GM06990 (cell line): Measurements from ENCODE around the gene MAGI1.

Experiments used
- DNase-seq: peaks from one replicate; pipeline ENCODE4 v3.0.0-alpha.2; 2011; ENCODE audit not compliant: insufficient read length; ENCODE audit errors: extremely low read depth
- H3K27me3 ChIP-seq: replicated peaks from 2 replicates; pipeline ENCODE4 v1.6.0; 2011; ENCODE audit warnings: low read length; ENCODE audit not compliant: control insufficient read depth, insufficient read depth
- H3K36me3 ChIP-seq: 2 replicates; pipeline ENCODE4 v1.5.1; 2011; ENCODE audit warnings: low read length; ENCODE audit not compliant: control insufficient read depth, insufficient read depth
- H3K4me3 ChIP-seq: replicated peaks from 2 replicates; pipeline ENCODE4 v1.5.1; 2011; ENCODE audit warnings: low read depth, mild to moderate bottlenecking, control low read depth, low read length
- TF ChIP-seq, protein P1 (sequence below): IDR thresholded peaks from 2 replicates; pipeline ENCODE4 v1.5.1; 2011; ENCODE audit warnings: low read length, control low read depth, mild to moderate bottlenecking, inconsistent platforms; ENCODE audit not compliant: insufficient read depth, poor library complexity, severe bottlenecking

Gene MAGI1

DNA sequence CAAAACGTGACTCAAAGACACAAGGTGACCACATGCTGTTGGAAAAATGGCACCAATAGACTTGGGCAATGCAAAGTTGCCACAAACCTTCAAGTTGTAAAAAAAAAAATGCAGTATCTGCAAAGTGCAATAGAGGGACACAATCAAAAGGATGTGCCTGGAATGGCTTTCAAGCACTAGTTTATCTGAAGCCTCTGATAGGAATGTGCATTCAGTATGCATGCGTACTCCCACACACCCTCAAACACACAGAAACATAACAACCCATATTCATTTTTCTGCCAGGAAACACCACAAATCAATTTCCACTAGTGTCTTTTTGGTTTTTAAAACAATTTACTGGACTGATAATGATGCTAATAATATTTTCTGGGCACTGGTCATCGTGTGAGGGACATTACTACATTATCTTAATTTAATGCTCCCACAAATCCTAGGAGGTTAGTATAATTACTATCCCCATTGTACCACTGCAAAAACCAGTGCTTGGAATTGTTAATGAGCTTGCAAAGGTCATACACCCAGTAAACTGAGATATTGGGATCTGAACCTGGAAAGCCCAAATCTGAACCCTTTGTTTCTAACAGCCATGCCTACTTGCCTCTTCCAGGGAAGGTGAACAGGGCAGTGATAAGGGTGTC, 298.7 kb downstream of the MAGI1 start:
- H3K36me3 ChIP-seq, result no peaks in the 10 kb centered on the region
- TF ChIP-seq, protein P1, sequence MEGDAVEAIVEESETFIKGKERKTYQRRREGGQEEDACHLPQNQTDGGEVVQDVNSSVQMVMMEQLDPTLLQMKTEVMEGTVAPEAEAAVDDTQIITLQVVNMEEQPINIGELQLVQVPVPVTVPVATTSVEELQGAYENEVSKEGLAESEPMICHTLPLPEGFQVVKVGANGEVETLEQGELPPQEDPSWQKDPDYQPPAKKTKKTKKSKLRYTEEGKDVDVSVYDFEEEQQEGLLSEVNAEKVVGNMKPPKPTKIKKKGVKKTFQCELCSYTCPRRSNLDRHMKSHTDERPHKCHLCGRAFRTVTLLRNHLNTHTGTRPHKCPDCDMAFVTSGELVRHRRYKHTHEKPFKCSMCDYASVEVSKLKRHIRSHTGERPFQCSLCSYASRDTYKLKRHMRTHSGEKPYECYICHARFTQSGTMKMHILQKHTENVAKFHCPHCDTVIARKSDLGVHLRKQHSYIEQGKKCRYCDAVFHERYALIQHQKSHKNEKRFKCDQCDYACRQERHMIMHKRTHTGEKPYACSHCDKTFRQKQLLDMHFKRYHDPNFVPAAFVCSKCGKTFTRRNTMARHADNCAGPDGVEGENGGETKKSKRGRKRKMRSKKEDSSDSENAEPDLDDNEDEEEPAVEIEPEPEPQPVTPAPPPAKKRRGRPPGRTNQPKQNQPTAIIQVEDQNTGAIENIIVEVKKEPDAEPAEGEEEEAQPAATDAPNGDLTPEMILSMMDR, result no peak
- H3K4me3 ChIP-seq, result no peak overlapping the region
- no peaks in the 10 kb centered on the region; the same call in 1 of the 2 replicates for H3K27me3 ChIP-seq
- no peak for DNase-seq

DNA sequence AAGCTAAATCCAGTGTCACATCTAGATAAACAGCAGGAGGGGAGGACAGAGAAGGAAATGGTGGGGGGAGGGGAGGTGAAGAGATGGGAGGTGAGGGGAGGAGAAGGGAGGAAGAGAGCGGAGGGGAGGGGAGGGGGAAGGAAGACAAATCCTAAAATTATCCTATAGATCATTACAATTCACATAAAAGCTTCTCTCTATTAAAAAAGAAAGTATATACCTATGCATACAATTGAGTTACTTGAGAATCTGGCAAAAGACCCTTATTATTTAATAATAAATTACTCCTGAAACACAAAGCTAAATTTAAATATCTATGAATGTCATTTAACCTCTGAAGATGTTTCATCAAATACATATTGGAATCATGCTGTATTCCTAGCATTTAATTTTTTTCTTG, 303.9 kb downstream of the MAGI1 start:
- no peaks in the 10 kb centered on the region; the same call in 1 of the 2 replicates for H3K27me3 ChIP-seq
- DNase-seq, result no peak
- TF ChIP-seq, protein P1, result no peak
- no peaks in the 10 kb centered on the region for H3K36me3 ChIP-seq
- no peak overlapping the region for H3K4me3 ChIP-seq

DNA sequence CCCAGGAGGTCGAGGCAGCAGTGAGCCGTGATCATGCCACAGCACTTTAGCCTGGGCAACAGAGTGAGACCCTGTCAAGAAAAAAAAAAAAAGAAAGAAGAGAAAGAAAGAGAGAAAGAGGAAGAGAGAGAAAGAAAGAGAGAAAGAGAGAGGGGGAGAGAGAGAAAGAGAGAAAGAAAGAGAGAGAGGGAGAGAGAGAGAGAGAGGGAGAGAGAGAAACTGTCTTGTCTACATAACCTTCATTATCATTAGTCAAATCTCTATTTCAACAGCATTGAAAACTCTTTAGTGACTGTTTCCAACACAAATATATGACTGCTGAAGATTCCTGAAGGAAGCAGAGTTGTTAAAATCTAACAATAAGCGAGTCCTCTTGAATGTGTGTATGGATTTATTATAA, 304.3 kb downstream of the MAGI1 start:
- Histone ChIP-seq H3K27me3 (no peaks in the 10 kb centered on the region; the same call in 1 of the 2 replicates), H3K36me3 (no peaks in the 10 kb centered on the region), H3K4me3 (no peak overlapping the region)
- TF ChIP-seq, protein P1, result no peak
- no peak for DNase-seq

DNA sequence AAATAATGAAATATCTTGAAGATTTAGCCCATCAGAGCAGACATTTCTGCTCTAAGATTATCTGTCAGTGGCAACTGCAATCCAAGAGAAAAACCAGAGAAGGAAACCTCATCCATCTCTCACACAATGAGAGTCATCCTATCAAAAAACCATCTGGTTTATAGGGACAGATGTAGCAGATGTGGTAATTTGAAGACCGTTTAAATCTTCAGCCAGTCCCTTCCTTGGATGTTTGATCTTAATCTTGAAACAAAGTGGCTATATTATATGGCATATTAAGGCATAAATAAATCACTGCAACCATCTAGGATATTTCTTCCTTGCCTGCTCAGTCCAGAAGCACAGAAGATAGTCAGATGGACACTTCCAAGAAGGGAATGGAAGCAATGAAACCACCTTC, 305.3 kb downstream of the MAGI1 start:
- TF ChIP-seq, protein P1, result no peak
- H3K27me3 ChIP-seq, result no peaks in the 10 kb centered on the region; the same call in 1 of the 2 replicates
- no peaks in the 10 kb centered on the region for H3K36me3 ChIP-seq
- no peak overlapping the region for H3K4me3 ChIP-seq
- DNase-seq, result no peak

DNA sequence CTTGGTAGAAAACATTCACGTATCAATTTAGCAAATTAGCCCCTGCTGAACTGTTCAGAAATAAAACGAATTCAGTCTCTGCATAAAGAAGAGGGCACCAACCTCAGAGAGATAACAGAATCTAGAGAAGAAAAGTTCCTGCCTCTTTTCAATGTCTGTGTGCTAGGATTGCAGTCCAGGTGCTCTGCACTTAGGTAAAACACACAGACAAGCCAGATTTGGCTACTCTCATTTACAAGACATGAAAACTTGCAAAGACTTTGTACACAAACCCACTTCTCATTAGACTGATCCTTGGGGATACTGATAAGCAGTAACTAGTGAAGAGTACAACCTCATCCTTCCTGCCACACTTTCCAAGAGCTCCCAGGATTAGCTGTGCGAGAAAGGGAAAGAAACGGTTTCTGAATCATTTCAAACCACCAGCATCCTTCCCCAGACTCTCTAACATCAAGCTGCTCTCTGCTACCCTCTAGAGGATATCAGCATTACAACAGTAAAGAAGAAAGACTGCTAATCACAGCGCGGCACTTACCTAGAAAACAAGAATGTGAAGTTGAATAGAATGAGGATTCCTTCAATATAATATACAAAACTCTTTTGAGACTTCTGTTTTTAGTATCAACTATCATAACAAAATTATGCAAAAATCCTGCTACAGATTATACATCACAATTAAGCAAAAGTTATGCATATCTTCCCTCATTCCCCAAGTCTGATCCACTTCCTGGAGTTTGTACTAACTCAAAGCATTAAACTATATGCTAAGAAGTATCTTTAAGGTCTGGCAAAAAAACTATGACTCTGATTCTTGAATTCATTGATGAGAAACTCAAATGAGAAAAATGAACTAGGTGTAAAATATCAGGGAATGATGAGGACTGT, 306.4 kb downstream of the MAGI1 start:
- Histone ChIP-seq H3K4me3 (no peak overlapping the region), H3K27me3 (no peaks in the 10 kb centered on the region; the same call in 1 of the 2 replicates), H3K36me3 (no peaks in the 10 kb centered on the region)
- peak; percentile 15 for DNase-seq
- TF ChIP-seq, protein P1, result peak; percentile 72
